Fibroblast of lung (primary cell): ENCODE measurements around the gene GJD4. TPM values are rescaled to one million over a fixed set of nuclear protein-coding genes. Genes with fewer than 3 reads are reported as not detected.
A peak's percentile ranks its signal among the peaks of the same experiment; 100 is the strongest.

Experiments used
- DNase-seq, 2 donors: peaks; one replicate each; pipeline versions ENCODE4 v3.0.0 to v3.0.0-alpha.2; 2010; ENCODE audit warnings: low read depth in 2 of 2
- H2AFZ ChIP-seq: 2 replicates; pipeline ENCODE4 v1.5.1; 2012; ENCODE audit warnings: low read length, control low read depth, inconsistent platforms
- H3K27ac ChIP-seq: 2 replicates; pipeline ENCODE4 v1.5.1; 2011; ENCODE audit warnings: low read length, control low read depth; ENCODE audit not compliant: insufficient read depth
- H3K27me3 ChIP-seq: 2 replicates; pipeline ENCODE4 v1.5.1; 2011; ENCODE audit warnings: mild to moderate bottlenecking, low read length; ENCODE audit not compliant: control insufficient read depth, insufficient read depth
- H3K36me3 ChIP-seq: 2 replicates; pipeline ENCODE4 v1.5.1; 2011; ENCODE audit warnings: low read length; ENCODE audit not compliant: control insufficient read depth, insufficient read depth
- H3K4me1 ChIP-seq: 2 replicates; pipeline ENCODE4 v1.5.1; 2011; ENCODE audit warnings: low read length; ENCODE audit not compliant: control insufficient read depth, insufficient read depth; ENCODE audit errors: extremely low read depth
- H3K4me2 ChIP-seq: 2 replicates; pipeline ENCODE4 v1.5.1; 2011; ENCODE audit warnings: low read length, control low read depth; ENCODE audit not compliant: insufficient read depth; ENCODE audit errors: extremely low read depth
- H3K4me3 ChIP-seq, 4 experiments: fragments of 200-600 bp in 1 of 4; sonication (generic) in 1 of 4; replicated peaks in 1 of 4; 2 replicates each; pipeline ENCODE4 v1.5.1; 2011 to 2016; ENCODE audit warnings: low read length in 4 of 4, low read depth in 3 of 4, mild to moderate bottlenecking in 3 of 4, control low read depth in 2 of 4, inconsistent platforms in 1 of 4, mixed read lengths in 1 of 4; ENCODE audit not compliant: insufficient read depth in 1 of 4; ENCODE audit errors: control extremely low read depth in 1 of 4
- H3K79me2 ChIP-seq: 2 replicates; pipeline ENCODE4 v1.5.1; 2012; ENCODE audit warnings: mild to moderate bottlenecking, low read length, inconsistent platforms; ENCODE audit not compliant: control insufficient read depth, insufficient read depth
- H3K9ac ChIP-seq: 2 replicates; pipeline ENCODE4 v1.5.1; 2011; ENCODE audit warnings: mild to moderate bottlenecking, low read length, control low read depth; ENCODE audit not compliant: insufficient read depth
- H3K9me3 ChIP-seq: 2 replicates; pipeline ENCODE4 v1.5.1; 2012; ENCODE audit warnings: low read depth, low read length; ENCODE audit not compliant: control insufficient read depth, insufficient read depth
- H4K20me1 ChIP-seq: 2 replicates; pipeline ENCODE4 v1.5.1; 2011; ENCODE audit warnings: low read length; ENCODE audit not compliant: control insufficient read depth, insufficient read depth; ENCODE audit errors: extremely low read depth
- EZH2 ChIP-seq: IDR thresholded peaks from 2 replicates; pipeline ENCODE4 v1.5.1; 2012; ENCODE audit warnings: low read length, control low read depth, mild to moderate bottlenecking; ENCODE audit errors: missing control alignments
- polyA plus RNA-seq, 2 donors: library from polyadenylated mRNA; depleted of rRNA in 1 of 2; stranded (reverse) in 1 of 2; unstranded in 1 of 2; fragments of >200 nt; gene quantifications; 2 replicates each; pipeline ENCODE4 v1.2.1, GENCODE V29; 2011 to 2012; ENCODE audit warnings: missing spikeins in 1 of 2
- total RNA-seq: library from RNA; depleted of rRNA; stranded (reverse); fragments of >200 nt; gene quantifications from 2 replicates; pipeline ENCODE4 v1.2.1, GENCODE V29; 2014
- TF ChIP-seq, protein P1 (sequence below), 2 donors: IDR thresholded peaks in 1 of 2; conservative IDR thresholded peaks in 1 of 2; 1 replicate in 1 of 2; 2 replicates in 1 of 2; pipeline ENCODE4 v1.5.1; 2011 to 2012; ENCODE audit warnings: low read length in 2 of 2, control low read depth in 1 of 2, inconsistent platforms in 1 of 2, low read depth in 1 of 2, mild to moderate bottlenecking in 1 of 2

GJD4 gene
- total and polyA plus RNA-seq, 2 donors (not counting 1 experiment from before 2014, with no cell fraction given): 0.17 TPM; not detected in 1

GRCh38 chr10:35569836-35570235, 35.3 kb upstream of the GJD4 start:
- Histone ChIP-seq H3K4me3 (no peak overlapping the region), H4K20me1 (no peaks in the 10 kb centered on the region), H3K4me1 (no peaks in the 10 kb centered on the region), H3K4me2 (no peak overlapping the region), H3K79me2 (no peaks in the 10 kb centered on the region), H3K9ac (no peak overlapping the region), H2AFZ (no peak overlapping the region), H3K27me3 (no peaks in the 10 kb centered on the region), H3K9me3 (no peaks in the 10 kb centered on the region), H3K36me3 (peaks cover 2% of the 10 kb centered on the region), H3K27ac (no peak overlapping the region)
- TF ChIP-seq EZH2: no peak
- TF ChIP-seq, protein P1, sequence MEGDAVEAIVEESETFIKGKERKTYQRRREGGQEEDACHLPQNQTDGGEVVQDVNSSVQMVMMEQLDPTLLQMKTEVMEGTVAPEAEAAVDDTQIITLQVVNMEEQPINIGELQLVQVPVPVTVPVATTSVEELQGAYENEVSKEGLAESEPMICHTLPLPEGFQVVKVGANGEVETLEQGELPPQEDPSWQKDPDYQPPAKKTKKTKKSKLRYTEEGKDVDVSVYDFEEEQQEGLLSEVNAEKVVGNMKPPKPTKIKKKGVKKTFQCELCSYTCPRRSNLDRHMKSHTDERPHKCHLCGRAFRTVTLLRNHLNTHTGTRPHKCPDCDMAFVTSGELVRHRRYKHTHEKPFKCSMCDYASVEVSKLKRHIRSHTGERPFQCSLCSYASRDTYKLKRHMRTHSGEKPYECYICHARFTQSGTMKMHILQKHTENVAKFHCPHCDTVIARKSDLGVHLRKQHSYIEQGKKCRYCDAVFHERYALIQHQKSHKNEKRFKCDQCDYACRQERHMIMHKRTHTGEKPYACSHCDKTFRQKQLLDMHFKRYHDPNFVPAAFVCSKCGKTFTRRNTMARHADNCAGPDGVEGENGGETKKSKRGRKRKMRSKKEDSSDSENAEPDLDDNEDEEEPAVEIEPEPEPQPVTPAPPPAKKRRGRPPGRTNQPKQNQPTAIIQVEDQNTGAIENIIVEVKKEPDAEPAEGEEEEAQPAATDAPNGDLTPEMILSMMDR (conservative IDR thresholded peaks at IDR 0.05 in 1 of 2, IDR thresholded peaks at IDR 0.05 in 1 of 2; ENCODE audit: low read depth in 1 of 2, low read length in 2 of 2): no peak
- DNase-seq: no peak

- DNase-seq: peak in 1 of 2 donors; percentile 50
Measured at GRCh38 chr10:35570397-35570796, 34.7 kb upstream of the GJD4 start.

DNA sequence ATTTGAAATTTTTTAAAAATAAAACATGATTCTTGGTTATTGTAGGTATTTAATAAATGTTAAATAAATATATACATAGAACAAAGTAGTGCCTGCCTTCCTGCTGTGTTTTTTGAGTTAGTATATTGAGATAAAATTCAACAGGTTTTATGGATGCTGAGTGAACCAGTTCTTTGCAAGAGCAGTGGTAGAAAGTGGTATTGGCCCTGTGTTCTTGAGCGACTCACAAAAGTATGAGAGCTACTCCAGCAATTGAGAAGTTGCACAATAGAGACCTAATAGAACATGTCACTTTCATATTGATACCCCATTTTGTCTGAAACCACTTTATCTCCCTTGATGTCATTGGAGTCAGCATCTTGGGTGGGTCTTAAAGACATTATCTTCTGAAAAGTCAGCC, 32.6 kb upstream of the GJD4 start:
- Histone ChIP-seq H3K4me1 (no peaks in the 10 kb centered on the region), H3K27me3 (no peaks in the 10 kb centered on the region), H3K36me3 (peaks cover 2% of the 10 kb centered on the region), H3K4me2 (no peak overlapping the region), H3K27ac (no peak overlapping the region), H3K4me3 (no peak overlapping the region), H3K9me3 (no peaks in the 10 kb centered on the region), H3K79me2 (no peaks in the 10 kb centered on the region), H3K9ac (no peak overlapping the region), H4K20me1 (no peaks in the 10 kb centered on the region), H2AFZ (no peak overlapping the region)
- DNase-seq: no peak
- TF ChIP-seq, protein P1 (conservative IDR thresholded peaks at IDR 0.05 in 1 of 2, IDR thresholded peaks at IDR 0.05 in 1 of 2; ENCODE audit: low read depth in 1 of 2, low read length in 2 of 2): no peak
- no peak for TF ChIP-seq EZH2

More at GRCh38 chr10:35570397-35570796, 34.7 kb upstream of the GJD4 start:
- Histone ChIP-seq H3K4me1 (no peaks in the 10 kb centered on the region), H3K4me2 (no peak overlapping the region), H3K27ac (no peak overlapping the region), H3K79me2 (no peaks in the 10 kb centered on the region), H4K20me1 (no peaks in the 10 kb centered on the region), H3K27me3 (no peaks in the 10 kb centered on the region), H3K9ac (no peak overlapping the region), H3K9me3 (no peaks in the 10 kb centered on the region), H3K4me3 (no peak overlapping the region), H3K36me3 (peaks cover 2% of the 10 kb centered on the region), H2AFZ (no peak overlapping the region)
- TF ChIP-seq, protein P1 (conservative IDR thresholded peaks at IDR 0.05 in 1 of 2, IDR thresholded peaks at IDR 0.05 in 1 of 2; ENCODE audit: low read depth in 1 of 2, low read length in 2 of 2): no peak
- no peak for TF ChIP-seq EZH2
